Nephron (organoid): ENCODE data around the gene CEP97.
A peak's percentile ranks its signal among the peaks of the same experiment; 100 is the strongest.

Experiments used
- H3K27ac Mint-ChIP-seq, 3 experiments: 2 replicates each; pipeline ENCODE4 v1.8.0; 2020; ENCODE audit warnings: mixed read lengths in 3 of 3, mild to moderate bottlenecking in 2 of 3, moderate library complexity in 1 of 3
- H3K27me3 Mint-ChIP-seq: 2 replicates; pipeline ENCODE4 v1.8.0; 2021; ENCODE audit warnings: low read depth, mild to moderate bottlenecking, moderate library complexity, mixed read lengths
- H3K36me3 Mint-ChIP-seq: 2 replicates; pipeline ENCODE4 v1.8.0; 2020; ENCODE audit warnings: low read depth, mixed read lengths
- H3K4me1 Mint-ChIP-seq: 2 replicates; pipeline ENCODE4 v1.8.0; 2020; ENCODE audit warnings: mixed read lengths
- H3K4me3 Mint-ChIP-seq, 3 experiments: 2 replicates each; pipeline ENCODE4 v1.8.0; 2020; ENCODE audit warnings: mild to moderate bottlenecking in 3 of 3, mixed read lengths in 3 of 3, moderate library complexity in 2 of 3
- H3K9me3 Mint-ChIP-seq: 2 replicates; pipeline ENCODE4 v1.8.0; 2020; ENCODE audit warnings: mixed read lengths
- TF ChIP-seq, protein P1 (sequence below), 3 experiments: fragments of 200-600 bp; sonication (generic); IDR thresholded peaks; one replicate each; pipeline ENCODE4 v1.5.0; 2021; ENCODE audit warnings: antibody characterized with exemption in 3 of 3; ENCODE audit not compliant: unreplicated experiment in 3 of 3

The CEP97 gene

GRCh38 chr3:101814835-101815234 lies 90.4 kb downstream of the CEP97 start:
- H3K27ac Mint-ChIP-seq = peak overlapping the region in 1 of 3 experiments; percentile 68
- TF ChIP-seq, protein P1, sequence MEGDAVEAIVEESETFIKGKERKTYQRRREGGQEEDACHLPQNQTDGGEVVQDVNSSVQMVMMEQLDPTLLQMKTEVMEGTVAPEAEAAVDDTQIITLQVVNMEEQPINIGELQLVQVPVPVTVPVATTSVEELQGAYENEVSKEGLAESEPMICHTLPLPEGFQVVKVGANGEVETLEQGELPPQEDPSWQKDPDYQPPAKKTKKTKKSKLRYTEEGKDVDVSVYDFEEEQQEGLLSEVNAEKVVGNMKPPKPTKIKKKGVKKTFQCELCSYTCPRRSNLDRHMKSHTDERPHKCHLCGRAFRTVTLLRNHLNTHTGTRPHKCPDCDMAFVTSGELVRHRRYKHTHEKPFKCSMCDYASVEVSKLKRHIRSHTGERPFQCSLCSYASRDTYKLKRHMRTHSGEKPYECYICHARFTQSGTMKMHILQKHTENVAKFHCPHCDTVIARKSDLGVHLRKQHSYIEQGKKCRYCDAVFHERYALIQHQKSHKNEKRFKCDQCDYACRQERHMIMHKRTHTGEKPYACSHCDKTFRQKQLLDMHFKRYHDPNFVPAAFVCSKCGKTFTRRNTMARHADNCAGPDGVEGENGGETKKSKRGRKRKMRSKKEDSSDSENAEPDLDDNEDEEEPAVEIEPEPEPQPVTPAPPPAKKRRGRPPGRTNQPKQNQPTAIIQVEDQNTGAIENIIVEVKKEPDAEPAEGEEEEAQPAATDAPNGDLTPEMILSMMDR (IDR thresholded peaks at IDR 0.05; ENCODE audit: unreplicated experiment in 3 of 3) = no peak
- no peaks in the 10 kb centered on the region for H3K9me3 Mint-ChIP-seq
- peaks cover 14% of the 10 kb centered on the region for H3K36me3 Mint-ChIP-seq
- H3K4me3 Mint-ChIP-seq = no peak overlapping the region
- H3K4me1 Mint-ChIP-seq = peaks cover 12% of the 10 kb centered on the region
- no peaks in the 10 kb centered on the region for H3K27me3 Mint-ChIP-seq

DNA sequence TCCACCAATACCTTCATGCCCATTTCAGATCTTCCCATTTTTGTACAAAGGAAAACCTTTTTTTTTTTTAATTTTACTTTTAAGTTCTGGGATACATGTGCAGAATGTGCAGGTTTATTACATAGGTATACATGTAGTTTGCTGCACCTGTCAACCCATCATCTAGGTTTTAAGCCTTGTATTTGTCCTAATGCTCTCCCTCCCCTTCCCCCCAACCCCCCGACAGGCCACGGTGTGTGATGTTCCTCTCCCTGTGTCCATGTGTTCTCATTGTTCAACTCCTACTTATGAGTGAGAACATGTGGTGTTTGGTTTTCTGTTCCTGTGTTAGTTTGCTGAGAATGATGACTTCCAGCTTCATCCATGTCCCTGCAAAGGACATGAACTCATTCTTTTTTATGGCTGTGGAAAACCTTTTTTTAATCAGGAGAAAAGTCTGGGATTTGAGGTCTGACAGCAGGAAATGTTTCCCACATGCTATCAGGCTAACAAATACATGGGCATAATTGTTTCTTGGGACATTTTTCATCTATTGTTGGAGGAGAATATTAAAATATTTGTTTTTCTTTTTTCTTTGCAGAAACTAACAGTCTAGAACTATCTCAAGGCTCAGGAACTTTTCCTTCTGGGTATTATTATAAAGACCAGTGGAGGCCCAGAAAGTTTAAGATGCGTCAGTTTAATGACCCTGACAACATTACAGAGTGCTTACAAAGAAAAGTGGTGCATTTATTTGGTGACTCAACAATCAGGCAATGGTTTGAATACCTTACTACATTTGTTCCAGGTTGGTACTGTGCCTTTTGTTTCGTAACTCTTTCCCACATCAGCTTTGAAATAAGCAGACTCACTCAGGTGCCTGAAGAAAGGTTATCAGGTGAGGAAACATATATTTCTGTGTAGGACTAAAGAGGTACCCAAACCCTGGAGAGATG lies 92.1 kb downstream of the CEP97 start:
- peak overlapping the region; percentile 69 to 86 (median 85) for H3K27ac Mint-ChIP-seq
- peaks cover 27% of the 10 kb centered on the region for H3K36me3 Mint-ChIP-seq
- no peaks in the 10 kb centered on the region for H3K9me3 Mint-ChIP-seq
- peaks cover 12% of the 10 kb centered on the region for H3K4me1 Mint-ChIP-seq
- H3K4me3 Mint-ChIP-seq = no peak overlapping the region
- TF ChIP-seq, protein P1 (IDR thresholded peaks at IDR 0.05; ENCODE audit: unreplicated experiment in 3 of 3) = no peak
- no peaks in the 10 kb centered on the region for H3K27me3 Mint-ChIP-seq

- TF ChIP-seq, protein P1 (IDR thresholded peaks at IDR 0.05; ENCODE audit: unreplicated experiment in 3 of 3) = no peak
- H3K4me3 Mint-ChIP-seq = no peak overlapping the region
- H3K27me3 Mint-ChIP-seq = no peaks in the 10 kb centered on the region
- H3K4me1 Mint-ChIP-seq = peaks cover 12% of the 10 kb centered on the region
- no peaks in the 10 kb centered on the region for H3K9me3 Mint-ChIP-seq
- no peak overlapping the region for H3K27ac Mint-ChIP-seq
- peaks cover 39% of the 10 kb centered on the region for H3K36me3 Mint-ChIP-seq
Measured at GRCh38 chr3:101817992-101818391, 93.6 kb downstream of the CEP97 start.

GRCh38 chr3:101819649-101820206 lies 95.3 kb downstream of the CEP97 start:
- peaks cover 5% of the 10 kb centered on the region for H3K4me1 Mint-ChIP-seq
- TF ChIP-seq, protein P1 (IDR thresholded peaks at IDR 0.05; ENCODE audit: unreplicated experiment in 3 of 3) = no peak
- no peak overlapping the region for H3K27ac Mint-ChIP-seq
- H3K27me3 Mint-ChIP-seq = no peaks in the 10 kb centered on the region
- H3K4me3 Mint-ChIP-seq = no peak overlapping the region
- H3K9me3 Mint-ChIP-seq = no peaks in the 10 kb centered on the region
- peaks cover 39% of the 10 kb centered on the region for H3K36me3 Mint-ChIP-seq
